DOHH2 (cell line): ENCODE results near the gene NCF4.
A peak's percentile ranks its signal among the peaks of the same experiment; 100 is the strongest.

Experiments used
- H3F3A ChIP-seq: fragments of 200-600 bp; sonication (generic), shearing (Covaris generic); 2 replicates; pipeline ENCODE4 v1.6.0; 2016; ENCODE audit warnings: antibody characterized with exemption, mild to moderate bottlenecking; ENCODE audit not compliant: control insufficient read depth, insufficient read depth
- H3K27ac ChIP-seq: fragments of 200-600 bp; sonication (generic); 2 replicates; pipeline ENCODE4 v1.5.1; 2014; ENCODE audit warnings: low read depth, mild to moderate bottlenecking, low read length, moderate library complexity
- H3K27me3 ChIP-seq: fragments of 200-600 bp; sonication (generic); 2 replicates; pipeline ENCODE4 v1.6.1; 2014; ENCODE audit warnings: mild to moderate bottlenecking, low read length, mixed read lengths; ENCODE audit not compliant: control insufficient read depth
- H3K36me3 ChIP-seq: fragments of 200-600 bp; sonication (generic); 2 replicates; pipeline ENCODE4 v1.6.1; 2014; ENCODE audit warnings: mild to moderate bottlenecking, low read length, moderate library complexity, mixed read lengths; ENCODE audit not compliant: control insufficient read depth
- H3K4me1 ChIP-seq: fragments of 200-600 bp; sonication (generic); 2 replicates; pipeline ENCODE4 v1.6.1; 2014; ENCODE audit warnings: mild to moderate bottlenecking, low read length, mixed read lengths; ENCODE audit not compliant: control insufficient read depth
- H3K4me2 ChIP-seq: fragments of 200-600 bp; sonication (generic); 2 replicates; pipeline ENCODE4 v1.6.0; 2014; ENCODE audit warnings: mild to moderate bottlenecking, low read length, moderate library complexity
- H3K4me3 ChIP-seq: fragments of 200-600 bp; sonication (generic); 2 replicates; pipeline ENCODE4 v1.5.1; 2014; ENCODE audit warnings: mild to moderate bottlenecking, low read length, mixed read lengths
- H3K79me2 ChIP-seq: fragments of 200-600 bp; sonication (generic); 2 replicates; pipeline ENCODE4 v1.6.1; 2014; ENCODE audit warnings: mild to moderate bottlenecking, low read length, mixed read lengths; ENCODE audit not compliant: control insufficient read depth
- H3K9me2 ChIP-seq: fragments of 200-600 bp; sonication (generic); replicated peaks from 2 replicates; pipeline ENCODE4 v1.6.1; 2014; ENCODE audit warnings: mild to moderate bottlenecking, low read length, mixed read lengths; ENCODE audit not compliant: control insufficient read depth
- H3K9me3 ChIP-seq: fragments of 200-600 bp; sonication (generic); 2 replicates; pipeline ENCODE4 v1.6.1; 2014; ENCODE audit warnings: antibody characterized with exemption, low read length, mixed read lengths; ENCODE audit not compliant: control insufficient read depth, insufficient read depth
- H4K20me1 ChIP-seq: fragments of 200-600 bp; sonication (generic); 2 replicates; pipeline ENCODE4 v1.6.0; 2014; ENCODE audit warnings: low read depth, mild to moderate bottlenecking, antibody characterized with exemption, low read length, moderate library complexity; ENCODE audit not compliant: control insufficient read depth, insufficient read depth
- EZH2phosphoT487 ChIP-seq: fragments of 200-600 bp; sonication (generic); IDR thresholded peaks from 2 replicates; pipeline ENCODE4 v1.6.1; 2017; ENCODE audit warnings: borderline replicate concordance, mild to moderate bottlenecking, antibody characterized with exemption, low read length, moderate library complexity, mixed read lengths
- TF ChIP-seq, protein P1 (sequence below): fragments of 200-600 bp; sonication (generic); IDR thresholded peaks from one replicate; pipeline ENCODE4 v1.5.1; 2014; ENCODE audit warnings: antibody characterized with exemption, mild to moderate bottlenecking, low read depth, low read length; ENCODE audit not compliant: poor library complexity, severe bottlenecking

The NCF4 gene

DNA sequence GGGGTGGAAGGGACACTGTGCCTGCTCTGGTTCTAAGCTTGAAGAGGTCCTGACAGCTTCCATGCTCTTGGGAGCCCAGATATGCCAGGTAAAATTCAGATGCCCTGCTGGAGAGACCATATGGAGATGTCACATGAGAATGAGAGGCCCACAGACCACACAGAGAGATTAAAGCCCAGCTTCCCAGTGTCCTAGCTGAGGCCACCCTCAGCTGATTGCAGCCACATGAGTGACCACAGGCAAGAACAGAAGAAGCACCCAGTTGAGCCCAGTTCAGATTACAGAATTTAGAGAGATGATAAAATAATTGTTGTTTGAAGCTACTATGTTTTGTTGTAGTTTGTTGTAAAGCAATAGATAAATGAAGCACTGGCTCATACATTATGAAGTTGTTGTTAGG is 29.6 kb upstream of the NCF4 start:
- Histone ChIP-seq H3K27ac (no peak overlapping the region), H3K79me2 (no peaks in the 10 kb centered on the region), H3K4me3 (no peak overlapping the region), H3K4me2 (no peak overlapping the region), H3F3A (no peaks in the 10 kb centered on the region), H3K9me3 (peaks cover 13% of the 10 kb centered on the region), H3K4me1 (peaks cover 30% of the 10 kb centered on the region), H4K20me1 (no peaks in the 10 kb centered on the region), H3K9me2 (no peaks in the 10 kb centered on the region), H3K36me3 (peaks cover 5% of the 10 kb centered on the region; the same call in 1 of the 2 replicates), H3K27me3 (no peaks in the 10 kb centered on the region)
- TF ChIP-seq, protein P1, sequence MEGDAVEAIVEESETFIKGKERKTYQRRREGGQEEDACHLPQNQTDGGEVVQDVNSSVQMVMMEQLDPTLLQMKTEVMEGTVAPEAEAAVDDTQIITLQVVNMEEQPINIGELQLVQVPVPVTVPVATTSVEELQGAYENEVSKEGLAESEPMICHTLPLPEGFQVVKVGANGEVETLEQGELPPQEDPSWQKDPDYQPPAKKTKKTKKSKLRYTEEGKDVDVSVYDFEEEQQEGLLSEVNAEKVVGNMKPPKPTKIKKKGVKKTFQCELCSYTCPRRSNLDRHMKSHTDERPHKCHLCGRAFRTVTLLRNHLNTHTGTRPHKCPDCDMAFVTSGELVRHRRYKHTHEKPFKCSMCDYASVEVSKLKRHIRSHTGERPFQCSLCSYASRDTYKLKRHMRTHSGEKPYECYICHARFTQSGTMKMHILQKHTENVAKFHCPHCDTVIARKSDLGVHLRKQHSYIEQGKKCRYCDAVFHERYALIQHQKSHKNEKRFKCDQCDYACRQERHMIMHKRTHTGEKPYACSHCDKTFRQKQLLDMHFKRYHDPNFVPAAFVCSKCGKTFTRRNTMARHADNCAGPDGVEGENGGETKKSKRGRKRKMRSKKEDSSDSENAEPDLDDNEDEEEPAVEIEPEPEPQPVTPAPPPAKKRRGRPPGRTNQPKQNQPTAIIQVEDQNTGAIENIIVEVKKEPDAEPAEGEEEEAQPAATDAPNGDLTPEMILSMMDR = no peak
- TF ChIP-seq EZH2phosphoT487 = no peak

DNA sequence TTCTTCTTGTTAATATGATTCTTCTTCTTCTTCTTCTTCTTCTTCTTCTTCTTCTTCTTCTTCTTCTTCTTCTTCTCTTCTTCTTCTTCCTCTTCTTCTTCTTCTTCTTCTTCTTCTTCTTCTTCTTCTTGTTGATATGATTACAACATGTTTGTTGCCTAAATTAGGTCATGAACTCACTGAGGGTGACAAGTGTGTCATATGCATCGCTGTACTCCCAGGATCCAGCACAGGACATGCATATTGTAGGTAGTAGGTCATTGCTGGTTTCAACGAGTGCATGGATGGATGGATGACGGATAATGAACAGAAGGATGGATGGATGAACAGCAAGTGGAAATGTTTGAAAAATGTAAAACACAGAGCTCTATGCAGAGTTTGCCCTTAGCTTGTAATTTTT is 29.1 kb upstream of the NCF4 start:
- H4K20me1 ChIP-seq = no peaks in the 10 kb centered on the region
- H3K4me3 ChIP-seq = no peak overlapping the region
- H3K27me3 ChIP-seq = no peaks in the 10 kb centered on the region
- no peaks in the 10 kb centered on the region for H3F3A ChIP-seq
- H3K79me2 ChIP-seq = no peaks in the 10 kb centered on the region
- H3K27ac ChIP-seq = no peak overlapping the region
- H3K36me3 ChIP-seq = peaks cover 5% of the 10 kb centered on the region; the same call in 1 of the 2 replicates
- no peaks in the 10 kb centered on the region for H3K9me2 ChIP-seq
- peaks cover 13% of the 10 kb centered on the region for H3K9me3 ChIP-seq
- TF ChIP-seq EZH2phosphoT487 = no peak
- TF ChIP-seq, protein P1 = no peak
- no peak overlapping the region for H3K4me2 ChIP-seq
- H3K4me1 ChIP-seq = peaks cover 30% of the 10 kb centered on the region

DNA sequence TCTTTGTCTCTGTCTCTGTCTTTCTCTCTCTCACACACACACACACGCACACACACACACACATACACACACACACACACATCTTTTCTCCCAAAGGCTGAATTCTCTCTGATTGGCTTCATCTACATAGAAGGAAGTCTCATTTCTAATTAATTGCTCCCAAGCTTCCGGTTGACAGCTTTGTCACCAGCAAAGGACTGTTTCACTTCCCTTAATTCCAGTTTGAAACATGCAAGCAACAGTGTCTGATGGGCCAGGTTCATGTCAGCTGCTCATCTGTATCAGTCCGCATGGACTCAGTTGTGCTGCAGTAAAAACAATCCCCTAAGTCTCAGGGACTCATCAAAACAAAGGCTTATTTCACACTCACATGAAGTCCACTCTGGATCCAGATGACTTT is 27.7 kb upstream of the NCF4 start:
- H3K27me3 ChIP-seq = no peaks in the 10 kb centered on the region
- H3K4me1 ChIP-seq = peaks cover 24% of the 10 kb centered on the region
- peaks cover 21% of the 10 kb centered on the region for H3K9me3 ChIP-seq
- peak overlapping the region; percentile 53 for H3K27ac ChIP-seq
- peak overlapping the region; percentile 37 for H3K4me3 ChIP-seq
- no peaks in the 10 kb centered on the region for H4K20me1 ChIP-seq
- no peaks in the 10 kb centered on the region for H3K79me2 ChIP-seq
- TF ChIP-seq, protein P1 = no peak
- no peak for TF ChIP-seq EZH2phosphoT487
- H3K36me3 ChIP-seq = peaks cover 5% of the 10 kb centered on the region; the same call in 1 of the 2 replicates
- peak overlapping the region; percentile 44 for H3K4me2 ChIP-seq
- H3F3A ChIP-seq = no peaks in the 10 kb centered on the region
- no peaks in the 10 kb centered on the region for H3K9me2 ChIP-seq
